Keratinocyte (primary cell): ENCODE measurements around the gene CYP26A1.

ENCODE experiments used
- EZH2 ChIP-seq: IDR thresholded peaks from one replicate; pipeline ENCODE4 v1.6.1; 2012; ENCODE audit warnings: inconsistent platforms, mild to moderate bottlenecking, low read length, moderate library complexity
- TF ChIP-seq, protein P1 (sequence below), 3 experiments: IDR thresholded peaks in 1 of 3; conservative IDR thresholded peaks in 1 of 3; optimal IDR thresholded peaks in 1 of 3; 2 replicates in 2 of 3; 3 replicates in 1 of 3; pipeline versions ENCODE3 to v1.5.1; 2011; ENCODE audit warnings: low read length in 3 of 3, mild to moderate bottlenecking in 3 of 3, moderate library complexity in 2 of 3, control low read depth in 1 of 3, inconsistent platforms in 1 of 3; ENCODE audit not compliant: insufficient read depth in 2 of 3; ENCODE audit errors: extremely low read depth in 1 of 3

DNA sequence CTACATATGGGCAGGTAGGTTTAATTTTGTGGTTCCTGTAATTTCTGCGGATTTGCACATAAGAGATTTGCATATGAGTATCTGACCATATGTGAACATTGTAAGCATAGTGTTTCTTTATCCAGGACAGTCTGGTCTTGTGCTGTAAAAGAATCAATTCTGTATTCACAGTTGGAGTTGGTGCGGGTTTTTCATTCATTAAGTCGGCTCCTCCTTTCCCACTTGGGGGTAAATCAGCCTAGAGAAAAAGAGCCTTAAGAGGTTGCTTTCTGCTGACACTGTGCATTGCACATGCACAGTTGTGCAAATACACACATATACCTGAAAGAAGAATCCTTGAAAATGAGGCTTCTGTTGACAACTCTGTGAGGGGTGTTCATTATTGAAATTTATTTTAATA, 19.2 kb upstream of the CYP26A1 start:
- TF ChIP-seq, protein P1, sequence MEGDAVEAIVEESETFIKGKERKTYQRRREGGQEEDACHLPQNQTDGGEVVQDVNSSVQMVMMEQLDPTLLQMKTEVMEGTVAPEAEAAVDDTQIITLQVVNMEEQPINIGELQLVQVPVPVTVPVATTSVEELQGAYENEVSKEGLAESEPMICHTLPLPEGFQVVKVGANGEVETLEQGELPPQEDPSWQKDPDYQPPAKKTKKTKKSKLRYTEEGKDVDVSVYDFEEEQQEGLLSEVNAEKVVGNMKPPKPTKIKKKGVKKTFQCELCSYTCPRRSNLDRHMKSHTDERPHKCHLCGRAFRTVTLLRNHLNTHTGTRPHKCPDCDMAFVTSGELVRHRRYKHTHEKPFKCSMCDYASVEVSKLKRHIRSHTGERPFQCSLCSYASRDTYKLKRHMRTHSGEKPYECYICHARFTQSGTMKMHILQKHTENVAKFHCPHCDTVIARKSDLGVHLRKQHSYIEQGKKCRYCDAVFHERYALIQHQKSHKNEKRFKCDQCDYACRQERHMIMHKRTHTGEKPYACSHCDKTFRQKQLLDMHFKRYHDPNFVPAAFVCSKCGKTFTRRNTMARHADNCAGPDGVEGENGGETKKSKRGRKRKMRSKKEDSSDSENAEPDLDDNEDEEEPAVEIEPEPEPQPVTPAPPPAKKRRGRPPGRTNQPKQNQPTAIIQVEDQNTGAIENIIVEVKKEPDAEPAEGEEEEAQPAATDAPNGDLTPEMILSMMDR (optimal IDR thresholded peaks at IDR 0.05 in 1 of 3, IDR thresholded peaks at IDR 0.05 in 1 of 3, conservative IDR thresholded peaks at IDR 0.05 in 1 of 3; ENCODE audit: extremely low read depth in 1 of 3, insufficient read depth in 2 of 3, low read length in 3 of 3): no peak
- no peak for TF ChIP-seq EZH2
